ENCODE measurements around the gene CD151.
A peak's percentile ranks its signal among the peaks of the same experiment; 100 is the strongest.

The CD151 gene

DNA sequence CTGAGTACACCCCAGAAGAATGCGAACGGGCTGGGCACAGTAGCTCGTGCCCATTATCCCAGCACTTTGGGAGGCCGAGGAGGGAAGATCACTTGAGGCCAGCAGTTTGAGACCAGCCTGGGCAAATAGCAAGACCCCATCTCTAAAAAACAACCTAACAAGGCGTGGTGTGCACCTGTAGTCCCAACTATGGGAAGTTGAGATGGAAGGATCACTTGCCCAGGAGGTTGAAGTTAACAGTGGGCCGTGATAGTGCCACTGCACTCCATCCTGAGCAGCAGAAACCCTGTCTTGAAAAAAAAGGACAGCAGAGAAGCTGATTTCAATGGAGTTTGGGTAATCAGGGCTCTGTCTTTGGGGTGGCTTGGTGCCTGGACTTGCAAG, 19.7 kb upstream of the CD151 start:
- no peak for DNase-seq (ENCODE audit: low read depth in 1 of 2, low spot score in 1 of 2)

DNA sequence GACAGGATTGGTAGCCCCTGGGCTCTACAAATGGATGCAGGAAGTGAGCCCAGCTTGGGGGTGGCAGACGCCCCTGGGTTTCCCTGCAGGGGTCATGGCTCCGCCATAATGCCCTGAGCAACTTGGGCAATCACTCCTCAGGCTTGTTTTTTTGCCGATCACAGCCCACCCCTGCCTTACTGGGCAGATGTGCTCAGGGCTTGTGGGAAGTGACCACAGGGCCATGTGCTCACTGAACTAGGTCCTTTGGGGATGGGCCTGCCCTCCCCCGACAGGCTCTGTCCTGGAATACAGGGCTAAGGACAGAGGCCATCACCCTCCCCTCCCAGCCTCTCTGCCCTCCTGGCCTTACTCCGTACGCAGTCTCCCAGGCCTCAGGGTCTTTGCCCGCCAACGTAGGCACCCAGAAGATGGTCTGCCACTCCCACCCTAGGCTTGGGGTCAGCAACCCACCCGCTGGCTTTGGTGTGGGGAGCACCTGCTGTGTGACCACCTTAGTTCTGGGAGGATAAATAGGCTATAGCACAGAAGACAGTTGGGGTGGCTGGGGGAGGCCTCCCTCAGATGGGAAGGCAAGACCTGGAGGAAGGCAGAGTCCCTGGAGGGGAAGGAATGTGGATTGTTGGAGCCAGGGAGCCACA, 19.2 kb upstream of the CD151 start:
- no peak for DNase-seq (ENCODE audit: low read depth in 1 of 2, low spot score in 1 of 2)

DNA sequence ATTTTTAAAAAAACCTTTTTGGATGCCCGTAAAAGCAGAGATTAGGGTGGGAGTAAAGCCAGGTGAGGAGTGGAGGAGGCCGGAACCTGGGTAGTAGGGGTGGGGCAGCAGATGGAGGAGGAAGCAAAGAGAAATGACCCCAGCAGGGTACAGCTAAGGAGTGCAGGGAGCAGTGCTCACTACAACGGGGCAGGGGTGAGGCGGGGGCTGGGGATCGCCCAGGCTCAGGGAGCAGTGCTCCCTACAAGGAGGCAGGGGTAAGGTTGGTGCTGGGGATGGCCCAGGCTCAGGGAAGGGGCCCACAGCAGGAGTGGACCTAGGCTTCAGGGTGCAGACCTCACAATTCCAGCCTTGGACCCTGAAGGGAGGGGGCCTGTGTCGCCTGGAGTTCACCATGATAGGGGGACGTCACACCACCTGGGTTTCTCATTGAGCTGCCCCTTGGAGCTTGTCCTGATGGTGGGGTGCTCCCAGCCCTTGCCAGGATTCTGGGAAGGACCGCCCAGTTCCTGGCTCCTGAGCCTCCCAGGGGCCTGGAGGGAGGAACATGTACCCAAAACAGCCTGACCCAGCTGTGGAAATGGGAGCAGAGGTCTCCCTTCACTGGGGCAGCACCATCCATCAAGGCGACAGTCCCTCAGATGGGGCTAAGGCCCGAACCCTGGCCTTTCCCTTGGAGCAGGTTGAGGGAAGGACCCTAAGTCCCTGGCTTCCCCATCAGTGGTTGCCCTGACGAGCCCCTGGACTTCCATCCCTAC, 16.9 kb upstream of the CD151 start:
- DNase-seq (ENCODE audit: low read depth in 1 of 2, low spot score in 1 of 2), result no peak

DNA sequence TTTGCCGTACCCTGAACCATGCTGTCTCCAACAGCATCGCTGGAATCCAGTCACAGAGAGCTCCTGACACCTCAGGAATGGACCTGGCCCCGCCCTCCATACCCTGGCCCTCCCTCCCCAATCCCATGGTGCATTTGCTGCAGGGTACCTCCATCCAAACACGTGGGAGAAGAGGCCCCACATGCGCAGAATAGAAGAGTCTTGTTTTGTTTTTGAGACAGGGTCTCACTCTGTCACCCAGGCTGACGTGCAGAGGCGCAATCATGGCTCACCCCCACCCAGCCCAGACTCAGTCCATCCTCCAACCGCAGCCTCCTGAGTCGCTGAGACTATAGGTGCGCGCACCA, 16.3 kb upstream of the CD151 start:
- DNase-seq (ENCODE audit: low read depth in 1 of 2, low spot score in 1 of 2), result no peak

DNA sequence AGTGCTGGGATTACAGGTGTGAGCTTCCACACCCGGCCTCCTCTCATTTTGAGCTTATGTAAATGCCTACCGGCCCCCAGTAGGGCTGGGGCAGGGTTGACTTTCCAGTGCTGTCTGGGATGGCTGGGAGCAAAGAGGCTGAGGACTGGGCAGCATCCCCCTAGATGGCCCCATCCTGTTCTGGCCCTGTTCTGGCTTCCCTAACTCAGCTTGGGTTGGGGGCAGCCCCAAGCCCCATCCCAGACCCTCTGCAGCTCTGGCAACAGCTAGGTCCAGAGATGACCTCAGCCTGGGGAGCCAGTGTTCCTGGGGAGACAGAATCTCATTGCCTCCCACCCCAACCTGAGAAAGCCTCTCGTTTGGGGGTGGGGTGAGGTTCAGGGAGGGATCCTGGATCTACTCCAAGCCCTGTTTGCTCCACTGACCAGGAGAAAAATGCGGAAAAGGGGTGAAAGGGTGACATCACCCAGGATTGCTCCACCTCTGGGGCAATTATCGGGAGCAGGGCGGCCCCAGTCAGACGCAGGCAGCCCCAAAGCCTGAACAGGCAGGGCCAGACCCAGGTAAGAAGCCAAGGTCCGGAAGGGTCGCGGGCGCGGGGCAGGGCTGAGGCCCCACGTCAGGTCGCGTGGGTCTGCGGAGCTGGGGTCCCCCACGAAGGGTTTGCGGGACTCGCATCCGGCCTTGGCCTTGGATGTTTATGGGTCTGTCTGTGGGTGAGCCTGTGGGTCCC, 14.2 kb upstream of the CD151 start, which contains the start of gene PNPLA2:
Gene PNPLA2, plus strand, starts transcription at position 519 of the 733 bp plus-strand sequence. CDS start 805 bp downstream, outside the sequence.
- DNase-seq (ENCODE audit: low read depth in 1 of 2, low spot score in 1 of 2), result no peak

DNA sequence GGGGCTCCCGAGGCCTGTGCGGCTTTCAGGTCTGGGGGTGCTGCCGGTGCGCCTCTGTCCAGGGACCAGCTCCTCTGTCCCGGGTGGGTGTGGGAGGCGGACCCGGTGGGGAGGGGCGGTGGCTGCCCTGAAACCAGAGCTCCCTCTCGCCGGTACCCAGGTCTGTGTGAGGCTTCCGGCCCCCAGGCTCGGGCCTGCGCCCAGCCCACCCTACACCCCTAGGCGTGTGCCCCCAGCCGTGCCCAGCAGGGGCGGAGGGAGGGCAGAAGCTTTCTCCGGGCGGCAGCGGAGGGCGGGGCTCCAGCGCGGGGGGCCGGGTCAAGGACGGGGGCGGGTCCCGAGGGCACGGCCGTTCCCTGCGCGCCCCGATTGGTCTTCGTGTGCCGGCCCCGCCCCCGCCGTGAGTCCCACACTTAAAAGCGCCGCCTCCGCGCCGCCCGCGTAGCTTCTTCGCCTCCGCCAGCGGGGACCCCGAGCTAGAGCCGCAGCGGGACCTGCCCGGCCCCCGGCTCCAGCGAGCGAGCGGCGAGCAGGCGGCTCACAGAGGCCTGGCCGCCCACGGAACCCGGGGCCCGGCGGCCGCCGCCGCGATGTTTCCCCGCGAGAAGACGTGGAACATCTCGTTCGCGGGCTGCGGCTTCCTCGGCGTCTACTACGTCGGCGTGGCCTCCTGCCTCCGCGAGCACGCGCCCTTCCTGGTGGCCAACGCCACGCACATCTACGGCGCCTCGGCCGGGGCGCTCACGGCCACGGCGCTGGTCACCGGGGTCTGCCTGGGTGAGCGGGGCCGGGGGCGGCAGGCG, 13.4 kb upstream of the CD151 start:
- DNase-seq (ENCODE audit: low read depth in 1 of 2, low spot score in 1 of 2), result peak; percentile 86 to 90

DNA sequence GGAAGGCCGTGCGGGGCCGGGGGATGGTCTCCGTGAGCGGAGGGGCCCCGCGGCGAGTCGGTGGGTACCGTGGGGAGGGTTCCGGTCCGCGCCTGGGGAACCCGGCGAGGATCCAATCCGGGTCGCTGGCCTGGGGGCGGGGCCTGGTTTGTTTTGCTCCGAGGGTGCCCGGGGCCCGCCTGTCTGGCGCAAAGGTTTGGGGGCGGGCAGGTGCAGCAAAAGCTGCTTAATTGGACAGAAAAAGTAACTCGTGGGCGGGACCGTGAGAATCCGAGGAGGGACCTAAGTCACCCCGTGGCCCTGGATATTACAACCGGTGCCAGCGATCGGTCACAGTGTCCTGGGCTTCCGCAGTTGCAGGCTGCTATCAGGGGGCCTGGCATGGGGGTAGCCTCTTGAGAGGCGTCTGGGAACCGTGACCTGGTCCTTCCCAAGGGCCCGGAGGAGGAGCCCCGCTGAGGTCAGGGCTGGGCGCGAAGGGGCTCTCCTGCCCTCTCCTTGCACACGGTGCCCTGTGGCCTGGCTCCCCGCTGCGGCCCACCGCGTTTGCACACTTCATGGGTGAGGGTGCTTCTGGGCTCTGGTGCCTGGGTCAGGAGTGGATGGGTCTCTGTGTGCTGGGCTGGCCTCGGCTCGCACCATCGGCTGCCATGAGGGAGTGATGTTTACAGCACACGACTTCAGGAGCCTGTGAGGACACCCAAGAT, 12.7 kb upstream of the CD151 start:
- DNase-seq (ENCODE audit: low read depth in 1 of 2, low spot score in 1 of 2), result peak; percentile 86 to 90

DNA sequence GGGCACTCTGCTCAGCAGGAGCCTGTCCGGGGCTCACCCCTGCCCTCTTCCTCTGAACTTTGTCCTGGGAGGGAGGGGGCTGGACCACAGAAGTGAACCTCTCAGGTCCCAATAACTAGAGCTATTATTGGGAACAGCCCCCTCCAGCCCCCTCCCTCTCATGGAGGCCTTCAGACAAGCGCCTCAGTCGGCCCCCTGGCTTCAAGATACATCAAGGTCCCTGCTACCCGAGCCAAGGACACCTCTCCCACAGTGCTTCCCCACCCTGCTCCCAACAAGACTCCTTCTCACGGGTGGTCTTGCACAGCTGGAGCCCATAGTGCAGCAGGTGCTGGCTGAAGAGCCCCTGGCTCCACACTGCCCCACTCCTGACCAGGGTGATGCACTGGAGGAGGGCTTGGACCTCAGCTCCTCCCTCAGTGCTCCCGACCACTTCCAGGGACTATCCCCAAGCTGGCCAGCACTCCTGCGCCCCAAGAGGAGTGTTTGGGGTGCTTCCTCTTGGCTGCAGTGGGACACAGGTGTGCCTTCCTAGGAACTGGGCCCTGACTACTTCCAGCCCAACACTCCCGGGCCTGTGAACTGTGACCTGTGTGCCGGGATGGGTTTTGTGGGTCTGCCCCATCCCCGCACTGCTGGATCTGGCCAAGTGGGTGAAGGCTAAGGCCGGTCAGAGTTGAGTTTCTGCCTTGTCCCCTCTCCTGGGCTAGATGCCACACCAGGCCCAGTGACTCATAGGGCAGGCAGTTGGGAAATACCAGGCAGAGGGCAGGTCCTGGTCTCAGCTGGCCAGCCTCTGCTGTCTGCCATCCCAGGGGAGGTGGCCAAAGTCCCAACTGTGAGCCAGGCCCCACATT, 11.9 kb upstream of the CD151 start:
- DNase-seq (ENCODE audit: low read depth in 1 of 2, low spot score in 1 of 2), result no peak

DNA sequence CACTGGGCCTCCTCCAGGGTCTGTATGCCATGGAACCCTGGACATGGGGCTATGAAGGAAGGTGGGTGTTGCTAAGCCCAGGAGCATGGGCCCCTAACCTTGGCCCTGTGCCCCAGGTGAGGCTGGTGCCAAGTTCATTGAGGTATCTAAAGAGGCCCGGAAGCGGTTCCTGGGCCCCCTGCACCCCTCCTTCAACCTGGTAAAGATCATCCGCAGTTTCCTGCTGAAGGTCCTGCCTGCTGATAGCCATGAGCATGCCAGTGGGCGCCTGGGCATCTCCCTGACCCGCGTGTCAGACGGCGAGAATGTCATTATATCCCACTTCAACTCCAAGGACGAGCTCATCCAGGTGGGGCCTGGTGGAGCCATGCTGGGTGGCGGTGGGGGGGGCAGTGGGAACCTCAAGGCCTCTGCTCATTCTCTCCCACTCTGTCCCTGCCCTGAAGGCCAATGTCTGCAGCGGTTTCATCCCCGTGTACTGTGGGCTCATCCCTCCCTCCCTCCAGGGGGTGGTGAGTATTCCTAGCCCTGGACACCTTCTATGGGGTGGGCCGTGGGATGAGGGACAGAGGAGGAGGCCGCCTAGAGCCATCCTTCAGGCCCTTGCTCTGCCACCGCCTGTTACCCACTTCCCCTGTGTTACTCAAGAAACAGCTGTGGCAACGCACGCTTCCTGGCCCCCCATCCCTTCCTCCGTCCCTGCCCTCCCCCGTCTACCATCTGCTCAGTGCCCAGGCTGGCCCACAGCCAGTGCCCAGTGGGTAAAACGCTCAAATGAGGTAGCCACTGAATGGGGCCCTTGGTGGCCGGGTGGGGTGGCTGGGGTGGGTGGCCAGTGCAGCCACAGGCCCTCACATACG, 11.0 kb upstream of the CD151 start:
- DNase-seq (ENCODE audit: low read depth in 1 of 2, low spot score in 1 of 2), result no peak

DNA sequence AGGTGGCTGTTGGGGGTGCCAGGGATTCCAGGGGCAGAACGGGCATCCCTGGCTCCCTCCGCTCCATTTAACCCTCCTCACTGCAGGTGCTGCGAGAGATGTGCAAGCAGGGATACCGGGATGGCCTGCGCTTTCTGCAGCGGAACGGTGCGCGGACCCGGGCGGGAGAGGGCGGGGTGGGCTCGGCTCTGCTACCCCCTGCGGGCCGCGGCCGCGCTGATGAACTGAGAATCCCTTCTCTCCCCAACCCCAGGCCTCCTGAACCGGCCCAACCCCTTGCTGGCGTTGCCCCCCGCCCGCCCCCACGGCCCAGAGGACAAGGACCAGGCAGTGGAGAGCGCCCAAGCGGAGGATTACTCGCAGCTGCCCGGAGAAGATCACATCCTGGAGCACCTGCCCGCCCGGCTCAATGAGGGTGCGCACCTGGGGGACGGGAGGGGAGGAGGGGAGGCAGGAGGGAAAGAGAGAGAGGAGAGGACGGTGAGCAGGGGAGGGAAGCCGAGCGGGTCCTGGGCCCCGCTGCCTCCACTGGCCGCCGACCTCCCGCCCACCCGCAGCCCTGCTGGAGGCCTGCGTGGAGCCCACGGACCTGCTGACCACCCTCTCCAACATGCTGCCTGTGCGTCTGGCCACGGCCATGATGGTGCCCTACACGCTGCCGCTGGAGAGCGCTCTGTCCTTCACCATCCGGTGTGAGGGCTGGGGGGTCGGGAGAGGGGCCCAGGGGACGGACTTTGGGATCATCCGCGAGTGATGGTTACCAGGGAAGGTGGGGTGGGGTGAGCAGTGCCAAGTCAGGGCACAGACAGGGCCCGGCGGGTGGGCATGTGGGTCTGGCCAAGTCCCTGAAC, 9.1 kb upstream of the CD151 start:
- no peak for DNase-seq (ENCODE audit: low read depth in 1 of 2, low spot score in 1 of 2)

DNA sequence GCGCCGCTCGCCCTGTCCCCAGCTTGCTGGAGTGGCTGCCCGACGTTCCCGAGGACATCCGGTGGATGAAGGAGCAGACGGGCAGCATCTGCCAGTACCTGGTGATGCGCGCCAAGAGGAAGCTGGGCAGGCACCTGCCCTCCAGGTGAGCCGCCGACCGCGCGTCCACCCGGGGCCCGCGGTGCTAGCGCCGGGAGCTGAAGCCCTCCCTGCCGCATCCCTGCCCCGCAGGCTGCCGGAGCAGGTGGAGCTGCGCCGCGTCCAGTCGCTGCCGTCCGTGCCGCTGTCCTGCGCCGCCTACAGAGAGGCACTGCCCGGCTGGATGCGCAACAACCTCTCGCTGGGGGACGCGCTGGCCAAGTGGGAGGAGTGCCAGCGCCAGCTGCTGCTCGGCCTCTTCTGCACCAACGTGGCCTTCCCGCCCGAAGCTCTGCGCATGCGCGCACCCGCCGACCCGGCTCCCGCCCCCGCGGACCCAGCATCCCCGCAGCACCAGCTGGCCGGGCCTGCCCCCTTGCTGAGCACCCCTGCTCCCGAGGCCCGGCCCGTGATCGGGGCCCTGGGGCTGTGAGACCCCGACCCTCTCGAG, 8.4 kb upstream of the CD151 start:
- no peak for DNase-seq (ENCODE audit: low read depth in 1 of 2, low spot score in 1 of 2)

DNA sequence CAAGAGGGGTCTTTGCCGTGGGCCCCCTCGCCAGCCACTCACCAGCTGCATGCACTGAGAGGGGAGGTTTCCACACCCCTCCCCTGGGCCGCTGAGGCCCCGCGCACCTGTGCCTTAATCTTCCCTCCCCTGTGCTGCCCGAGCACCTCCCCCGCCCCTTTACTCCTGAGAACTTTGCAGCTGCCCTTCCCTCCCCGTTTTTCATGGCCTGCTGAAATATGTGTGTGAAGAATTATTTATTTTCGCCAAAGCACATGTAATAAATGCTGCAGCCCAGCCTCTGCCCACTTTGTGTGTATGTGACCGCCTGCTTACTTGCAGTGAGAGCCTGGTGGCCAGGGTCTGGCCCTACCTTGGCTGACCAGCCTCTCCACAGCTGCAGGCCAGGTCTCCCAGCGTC, 7.8 kb upstream of the CD151 start:
- no peak for DNase-seq (ENCODE audit: low read depth in 1 of 2, low spot score in 1 of 2)

DNA sequence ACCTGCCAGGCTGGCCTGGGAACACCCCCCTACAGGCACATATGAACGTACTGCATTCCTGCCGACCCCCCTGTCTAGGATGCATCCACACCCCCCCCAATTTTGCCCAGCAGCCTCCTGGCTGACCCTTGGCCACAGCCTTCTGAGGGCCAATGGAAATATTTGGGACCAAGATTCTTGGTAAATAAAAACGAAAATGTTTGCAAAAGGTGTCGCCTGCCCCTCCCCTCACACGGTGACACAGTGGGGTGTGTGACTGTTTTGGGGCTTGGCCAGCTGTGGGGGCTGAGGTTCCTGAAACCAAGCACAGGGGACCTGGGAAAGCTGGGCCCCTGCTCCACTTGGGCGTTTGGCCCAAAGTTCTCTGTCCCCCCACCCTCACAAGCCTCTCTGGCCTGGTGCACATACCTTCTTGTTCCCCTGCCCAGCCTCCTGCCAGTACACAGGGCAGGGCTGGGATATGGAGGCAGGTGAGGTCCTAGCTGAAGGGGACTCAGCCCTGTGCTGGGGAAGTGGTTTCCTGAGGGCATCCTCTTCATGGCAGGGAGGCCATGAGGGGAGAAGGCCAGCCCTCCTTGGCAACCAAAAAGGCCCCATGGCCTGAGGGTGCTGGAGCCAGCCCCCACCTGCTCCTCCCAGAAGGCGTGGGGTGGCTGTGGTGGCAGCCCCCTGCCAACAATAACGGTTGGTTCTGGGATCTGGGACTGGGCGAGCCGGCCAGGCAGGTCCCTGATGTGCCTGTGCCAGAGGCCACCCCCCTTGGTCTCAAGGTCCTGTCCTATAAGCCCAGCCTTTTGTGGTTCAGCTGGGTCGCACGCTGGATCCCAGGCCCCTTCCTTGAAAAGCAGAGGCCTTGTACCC, 7.2 kb upstream of the CD151 start:
- no peak for DNase-seq (ENCODE audit: low read depth in 1 of 2, low spot score in 1 of 2)

DNA sequence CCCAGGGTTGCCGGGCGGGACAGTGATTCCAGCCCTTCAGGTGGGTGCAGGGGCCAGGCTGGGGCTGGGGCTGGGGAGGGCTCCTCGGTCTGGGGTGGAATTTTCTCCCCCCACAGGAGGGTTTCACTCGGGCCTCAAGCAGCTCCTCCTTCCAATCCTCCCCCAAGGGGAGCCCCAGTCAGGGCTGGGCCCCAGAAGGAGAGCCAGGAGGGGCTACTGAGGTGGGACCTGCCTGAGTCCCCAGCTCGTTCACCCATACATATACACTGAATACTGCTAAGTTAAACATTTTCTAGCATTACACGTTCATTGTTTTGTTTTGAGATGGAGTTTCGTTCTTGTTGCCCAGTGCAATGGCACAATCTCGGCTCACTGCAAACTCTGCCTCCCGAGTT, 6.5 kb upstream of the CD151 start:
- no peak for DNase-seq (ENCODE audit: low read depth in 1 of 2, low spot score in 1 of 2)

DNA sequence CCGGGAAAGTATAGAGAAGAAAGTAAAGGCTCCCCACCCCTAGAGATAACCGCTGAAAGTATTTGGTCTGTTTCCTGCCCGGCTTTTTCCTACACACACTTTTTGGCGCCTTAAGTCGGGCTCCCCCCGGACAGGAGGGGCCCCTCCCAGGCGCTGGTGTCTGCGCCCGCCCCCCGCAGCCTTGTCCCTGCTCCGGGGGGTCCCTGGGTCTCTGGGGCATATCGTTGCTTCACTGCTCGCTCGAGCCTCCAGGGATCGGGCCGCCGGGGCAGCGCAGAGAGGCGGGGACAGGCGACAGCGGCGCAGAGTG, 6.0 kb upstream of the CD151 start:
- no peak for DNase-seq (ENCODE audit: low read depth in 1 of 2, low spot score in 1 of 2)

DNA sequence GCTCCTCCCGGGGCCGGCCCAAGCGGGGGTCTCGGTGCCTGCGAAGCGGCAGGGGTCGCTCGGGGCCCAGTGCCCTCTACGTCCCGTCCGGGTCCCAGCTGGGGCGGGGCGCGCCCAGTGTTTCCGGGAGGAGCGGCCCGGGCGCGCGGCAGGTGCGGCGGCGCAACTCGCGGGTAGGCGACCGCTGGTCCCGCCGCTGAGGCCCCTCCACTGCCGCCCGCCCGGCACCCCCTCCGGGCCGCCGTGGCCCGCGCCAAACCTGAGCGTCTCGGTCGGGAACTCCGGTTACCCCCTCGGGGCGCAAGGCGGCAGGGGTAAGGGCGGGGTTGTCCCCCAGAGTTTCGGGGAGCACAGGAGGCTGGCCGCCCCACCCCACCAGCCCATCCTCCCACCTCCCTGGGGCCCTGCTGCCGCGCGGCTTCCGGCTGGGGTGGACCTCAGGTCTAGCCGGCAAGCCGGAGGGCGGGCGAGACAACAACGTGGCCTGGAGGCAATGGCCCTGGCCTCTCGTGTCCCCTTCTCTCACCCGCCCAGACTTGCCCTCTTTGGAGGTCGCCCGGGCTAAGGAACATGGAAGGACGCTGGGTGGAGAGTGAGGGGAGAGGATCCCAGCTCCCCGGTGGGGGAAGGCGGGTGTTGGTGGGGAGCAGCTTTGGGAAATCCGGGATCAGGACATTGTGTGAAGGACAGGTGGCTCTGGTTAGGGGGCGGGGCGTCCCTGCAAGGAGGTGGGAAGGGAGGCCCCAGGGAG, 5.4 kb upstream of the CD151 start:
- no peak for DNase-seq (ENCODE audit: low read depth in 1 of 2, low spot score in 1 of 2)
